Stimulated activated CD8-positive, alpha-beta memory T cell treated with anti-CD3 and anti-CD28 coated beads, Interleukin-4, amount 100 ng/mL, for 24 hours (primary cell): ENCODE results near the gene PTPN22.

Experiments
- DNase-seq: peaks from one replicate; pipeline ENCODE4 v3.0.0-alpha.2; 2020; ENCODE audit warnings: low read depth

Gene PTPN22

GRCh38 chr1:113802367-113803007 is 69.0 kb downstream of the PTPN22 start:
- DNase-seq: no peak

DNA sequence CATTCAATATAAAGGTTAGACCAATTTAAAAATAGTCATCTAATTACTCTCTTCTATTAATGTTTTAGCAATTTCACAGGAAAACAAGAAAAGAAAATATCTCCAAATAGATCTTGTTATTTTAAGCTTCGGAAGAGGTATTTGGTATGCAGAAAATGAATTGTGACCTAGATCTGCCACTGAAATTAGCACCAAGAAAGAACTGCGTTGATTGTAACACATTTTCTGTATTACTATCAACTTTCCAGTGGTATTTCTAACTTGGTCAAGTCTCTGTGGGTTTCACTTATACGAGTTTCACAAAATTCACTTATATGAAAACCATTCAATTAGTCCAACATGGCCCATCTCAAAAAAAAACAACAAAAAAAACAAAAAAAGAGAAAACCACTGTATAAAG is 71.0 kb downstream of the PTPN22 start:
- no peak for DNase-seq

- no peak for DNase-seq
These were observed 74.0 kb downstream of the PTPN22 start for GRCh38 chr1:113797472-113797871.

DNA sequence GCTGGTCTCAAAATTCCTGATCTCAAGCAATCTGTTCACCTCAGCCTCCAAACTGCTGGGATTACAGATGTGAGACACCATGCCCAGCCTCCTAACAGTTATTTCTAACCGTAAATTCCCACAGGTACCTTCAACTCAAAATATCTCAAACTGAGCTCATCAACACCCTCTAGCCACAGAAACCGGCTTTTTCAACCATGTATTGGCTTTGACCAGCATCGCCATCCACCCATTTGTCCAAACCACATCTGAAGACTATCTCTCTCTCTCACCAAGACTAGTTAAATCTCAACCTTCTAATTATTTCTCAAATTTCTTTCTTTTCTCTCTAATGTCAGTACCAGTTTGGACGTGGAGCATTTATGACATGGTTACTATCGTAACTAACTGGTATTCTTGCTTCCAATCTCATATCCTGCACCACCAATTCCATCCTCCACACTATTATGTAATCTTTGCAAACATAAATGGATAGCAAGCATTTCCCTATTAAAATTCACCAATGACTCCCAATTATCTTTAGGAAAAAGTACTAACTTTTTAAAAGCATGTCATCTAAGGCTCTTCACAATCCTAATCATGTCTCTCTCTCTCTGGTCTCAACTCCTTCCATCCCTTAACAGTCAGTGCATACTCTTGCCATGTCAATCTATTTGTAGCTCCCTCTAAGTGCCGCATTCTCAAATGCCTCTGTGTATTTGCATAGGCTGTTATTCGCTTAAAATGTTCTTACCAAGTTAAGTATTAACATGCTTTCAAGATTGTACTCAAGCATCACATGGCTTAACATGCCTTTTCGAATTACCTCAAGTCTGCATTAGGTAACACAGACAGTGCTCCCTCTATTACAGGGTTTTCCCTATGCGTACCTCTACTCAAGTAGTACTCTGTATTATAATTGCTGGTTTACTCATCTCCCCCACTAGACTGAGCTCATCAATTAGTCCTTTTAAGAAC is 77.4 kb downstream of the PTPN22 start:
- no peak for DNase-seq

DNA sequence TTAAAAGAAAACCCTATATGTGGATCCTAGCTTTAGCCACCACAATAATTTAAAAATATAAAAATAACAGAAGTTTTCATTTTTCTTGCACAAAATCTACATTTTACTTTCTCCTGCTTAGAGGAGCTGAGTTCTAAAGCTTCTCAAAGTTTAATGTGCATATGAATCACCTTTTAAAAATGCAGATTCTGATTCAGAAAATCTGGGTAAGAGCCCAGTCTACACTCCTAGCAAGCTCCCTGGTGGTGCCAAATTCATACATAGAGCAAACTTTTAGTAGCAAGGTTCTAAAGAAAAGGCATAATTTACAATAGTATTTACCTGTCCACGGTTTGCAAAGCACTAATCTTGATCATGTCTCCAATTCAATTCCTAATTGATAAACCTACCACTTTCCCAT is 78.5 kb downstream of the PTPN22 start:
- DNase-seq: no peak

DNA sequence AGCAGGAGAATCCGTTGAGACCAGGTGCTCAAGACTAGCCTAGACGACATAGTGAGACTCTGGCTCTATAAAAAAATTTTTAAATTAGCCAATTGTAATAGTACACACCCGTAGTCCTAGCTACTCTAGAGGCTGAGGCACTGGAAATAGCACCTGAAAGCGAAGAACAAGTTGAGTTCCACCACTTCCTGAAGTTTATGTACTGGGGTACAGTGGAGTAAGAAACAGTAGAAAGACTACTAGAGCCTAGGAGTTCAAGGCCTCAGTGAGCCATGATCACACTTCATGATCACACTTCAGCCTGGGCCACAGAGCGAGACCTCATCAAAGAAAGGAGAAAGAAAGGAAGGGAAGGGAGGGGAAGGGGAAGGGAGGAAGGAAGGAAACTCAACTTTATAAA is 79.0 kb downstream of the PTPN22 start:
- DNase-seq: no peak

- DNase-seq: no peak
These were observed 82.7 kb downstream of the PTPN22 start for GRCh38 chr1:113788802-113789201.

GRCh38 chr1:113787663-113788062 is 83.8 kb downstream of the PTPN22 start:
- no peak for DNase-seq

DNA sequence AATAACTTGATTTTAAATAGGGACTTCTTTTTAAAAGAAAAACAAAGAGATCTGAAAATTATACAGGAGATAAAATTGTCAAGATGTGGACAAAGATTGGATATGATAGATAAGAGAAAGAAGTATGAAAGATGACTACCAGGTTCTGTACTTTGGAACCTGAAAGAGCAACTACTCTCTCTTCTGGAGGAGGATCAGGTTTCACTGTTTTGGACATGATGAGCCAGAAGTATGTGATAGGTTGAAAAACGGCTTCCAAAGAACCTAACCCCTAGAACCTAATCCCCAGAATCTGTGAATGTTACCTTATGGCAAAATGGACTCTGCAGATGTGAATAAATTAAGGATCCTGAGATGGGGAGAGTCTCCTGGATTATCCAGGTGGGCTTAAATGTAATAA is 85.4 kb downstream of the PTPN22 start:
- DNase-seq: no peak

DNA sequence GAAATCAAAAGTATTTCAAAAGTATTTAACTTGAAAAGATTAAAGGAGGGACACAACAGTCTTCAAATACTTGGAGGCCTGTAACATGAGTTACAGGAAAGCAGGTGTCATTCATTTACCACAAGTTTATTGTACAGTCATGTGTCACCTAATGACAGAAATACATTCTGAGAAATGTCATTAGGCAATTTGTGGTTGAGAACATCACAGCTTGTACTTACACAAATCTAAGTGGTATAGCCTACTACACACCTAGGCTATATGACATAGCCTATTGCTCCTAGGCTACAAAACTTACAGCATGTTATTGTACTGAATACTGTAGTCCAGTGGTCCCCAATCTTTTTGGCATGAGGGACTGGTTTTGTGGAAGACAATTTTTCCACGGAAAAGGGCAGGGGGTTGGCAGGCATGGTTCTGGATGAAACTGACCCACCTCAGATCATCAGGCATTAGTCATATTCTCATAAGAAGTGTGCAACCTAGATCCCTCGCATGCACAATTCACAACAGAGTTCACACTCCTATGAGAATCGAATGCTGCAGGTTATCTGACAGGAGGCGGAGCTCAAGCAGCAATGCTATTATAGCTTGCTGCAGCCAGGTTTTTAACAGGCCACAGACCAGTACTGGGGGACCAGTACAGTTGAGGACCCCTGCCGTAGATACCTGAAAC is 87.3 kb downstream of the PTPN22 start:
- DNase-seq: no peak

- DNase-seq: no peak
These were observed 88.0 kb downstream of the PTPN22 start for GRCh38 chr1:113783254-113784103.

DNA sequence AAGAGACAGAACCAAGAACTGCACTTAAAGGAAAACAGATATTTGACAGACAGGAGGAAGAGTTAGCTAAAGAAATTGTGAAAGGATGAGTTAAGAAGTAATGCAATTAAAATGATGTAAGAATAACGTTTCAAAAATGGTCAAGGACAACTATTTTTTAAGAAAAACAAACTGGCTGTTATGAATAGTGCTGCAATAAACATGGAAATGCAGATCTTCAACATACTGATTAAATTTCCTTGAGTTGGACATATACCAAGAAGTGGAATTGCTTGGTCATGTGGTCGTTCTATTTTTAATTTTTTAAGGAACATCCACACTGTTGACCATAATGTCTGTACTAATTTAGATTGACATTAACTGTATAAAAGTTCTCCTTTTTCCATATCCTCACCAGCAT is 89.1 kb downstream of the PTPN22 start:
- no peak for DNase-seq

- no peak for DNase-seq
These were observed 91.0 kb downstream of the PTPN22 start for GRCh38 chr1:113780374-113781146.

DNA sequence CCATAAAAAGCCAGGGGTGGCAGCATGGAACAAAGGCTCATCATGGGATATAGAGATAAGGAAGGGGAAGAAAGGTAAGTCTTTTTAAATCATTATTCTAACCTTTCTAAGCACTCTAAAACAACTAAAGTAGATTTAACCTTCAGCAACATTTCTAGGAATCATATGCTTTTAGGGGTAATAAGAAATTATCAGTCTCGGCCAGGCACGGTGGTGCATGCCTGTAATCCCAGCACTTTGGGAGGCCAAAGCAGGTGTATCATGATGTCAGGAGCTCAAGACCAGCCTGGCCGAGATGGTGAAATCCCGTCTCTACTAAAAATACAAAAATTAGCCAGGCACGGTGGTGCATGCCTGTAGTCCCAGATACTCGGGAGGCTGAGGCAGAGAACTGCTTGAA is 92.0 kb downstream of the PTPN22 start:
- no peak for DNase-seq

DNA sequence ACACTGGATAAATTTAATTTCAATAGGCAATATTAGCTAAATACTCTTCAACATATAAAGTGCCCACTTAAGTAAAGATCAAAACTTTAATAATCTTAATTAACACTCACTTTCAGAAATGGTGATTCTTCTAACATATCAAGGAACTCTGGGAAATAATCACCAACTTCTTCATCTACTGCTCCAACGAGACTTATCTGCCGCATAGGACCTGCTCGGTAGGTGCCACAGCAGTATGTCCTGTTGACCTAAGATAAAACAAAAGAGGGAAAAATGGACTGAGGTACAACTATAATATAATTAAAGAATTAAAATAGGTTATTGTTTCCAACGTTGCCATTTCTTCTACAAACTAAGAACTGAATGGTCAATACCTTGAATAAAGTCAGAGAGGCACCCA is 94.0 kb downstream of the PTPN22 start:
- no peak for DNase-seq

DNA sequence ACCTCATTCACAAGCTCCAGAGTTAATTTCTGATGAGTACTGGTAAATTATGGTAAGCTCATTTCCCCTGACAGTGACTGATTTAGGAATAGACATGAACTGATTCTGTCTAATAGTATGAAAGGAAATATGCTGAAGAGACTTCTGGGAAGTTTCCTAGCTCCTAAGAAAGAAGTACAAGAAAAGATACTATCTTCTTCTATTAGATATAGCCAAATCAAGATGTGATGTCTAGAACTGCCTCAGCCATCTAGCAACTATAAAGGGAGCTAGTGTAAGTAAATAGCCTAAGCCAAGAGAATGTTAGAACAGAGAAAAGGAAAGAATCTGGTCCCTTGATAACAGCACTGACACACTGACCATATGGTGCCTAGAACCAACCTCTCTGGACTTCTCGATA is 101.5 kb downstream of the PTPN22 start:
- DNase-seq: no peak

DNA sequence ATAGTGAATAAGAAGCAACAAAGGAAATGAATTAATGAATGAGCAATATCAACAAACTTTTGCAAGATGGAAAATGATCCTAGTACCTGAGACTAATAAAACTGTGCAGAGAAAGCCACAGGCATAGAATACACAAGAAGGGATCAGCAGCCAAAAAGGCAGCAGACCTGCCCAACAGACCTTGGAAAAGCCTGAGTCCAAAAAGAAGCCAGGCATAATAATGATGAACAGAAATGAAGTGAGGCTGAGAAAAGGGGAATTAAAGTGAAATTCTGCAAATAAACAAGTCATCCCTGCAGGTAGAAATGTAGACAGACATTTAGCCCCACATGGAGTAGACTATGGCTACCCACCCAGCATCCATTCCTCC is 101.9 kb downstream of the PTPN22 start:
- no peak for DNase-seq

- DNase-seq: no peak
These were observed 102.5 kb downstream of the PTPN22 start for GRCh38 chr1:113768916-113769600.

- no peak for DNase-seq
These were observed 105.9 kb downstream of the PTPN22 start for GRCh38 chr1:113765306-113766230.
